Esophagus squamous epithelium (tissue), 5 donors: ENCODE results near the gene ARAP3. TPM values are rescaled to one million over a fixed set of nuclear protein-coding genes. Genes with fewer than 3 reads are reported as not detected.

Experiments
- DNase-seq: peaks from one replicate; lab custom pipeline; 2025; lab: John Stamatoyannopoulos, UW
- H3K27ac ChIP-seq, 4 donors: fragments of 200-600 bp; sonication (generic); one replicate each; pipeline ENCODE4 v1.5.1; 2016 to 2019; ENCODE audit warnings: mild to moderate bottlenecking in 1 of 4
- H3K27me3 ChIP-seq, 4 donors: fragments of 200-600 bp; sonication (generic); 1 replicate in 3 of 4; 2 replicates in 1 of 4; pipeline versions ENCODE4 v1.5.1 to v1.6.0; 2017 to 2021; ENCODE audit warnings: antibody characterized with exemption in 1 of 4
- H3K36me3 ChIP-seq, 3 donors: fragments of 200-600 bp; sonication (generic); one replicate each; pipeline ENCODE4 v1.5.1; 2016 to 2019
- H3K4me1 ChIP-seq, 3 donors: fragments of 200-600 bp; sonication (generic); one replicate each; pipeline ENCODE4 v1.5.1; 2017 to 2019
- H3K4me3 ChIP-seq, 4 donors: fragments of 200-600 bp; sonication (generic); 1 replicate in 3 of 4; 2 replicates in 1 of 4; pipeline ENCODE4 v1.5.1; 2016 to 2019; ENCODE audit warnings: mild to moderate bottlenecking in 2 of 4, moderate library complexity in 1 of 4
- H3K9me3 ChIP-seq, 3 donors: fragments of 200-600 bp; sonication (generic); one replicate each; pipeline ENCODE4 v1.5.1; 2016 to 2019
- POLR2A ChIP-seq, 4 donors: fragments of 450-650 bp; IDR thresholded peaks; one replicate each; pipeline ENCODE4 v1.6.1; 2017; ENCODE audit warnings: antibody characterized with exemption in 4 of 4, mild to moderate bottlenecking in 4 of 4, moderate library complexity in 3 of 4
- WGBS, 2 donors: methylation state at CpG; one replicate each; pipeline ENCODE4 v1.1.5; 2018; 5-methylcytosine and 5-hydroxymethylcytosine counted together
- intact Hi-C: fragments of 100-400 bp; cut with DNase I; formaldehyde crosslinking; loops from one replicate; pipeline ENCODE4 v1.15.0; 2022
- total RNA-seq, 4 donors: library from RNA; depleted of rRNA; stranded (reverse); fragments of >200 nt; gene quantifications; one replicate each; pipeline ENCODE4 v1.1.0, GENCODE V29; 2016
- TF ChIP-seq, protein P1 (sequence below), 6 experiments: fragments of 450-650 bp in 4 of 6; fragments of 200-600 bp in 2 of 6; sonication (generic) in 2 of 6; IDR thresholded peaks; one replicate each; pipeline ENCODE4 v1.5.1; 2016 to 2019; ENCODE audit warnings: antibody characterized with exemption in 6 of 6, mild to moderate bottlenecking in 4 of 6, moderate library complexity in 4 of 6
- donor health status: DM: yes; HTN: yes; CAD: no.

ARAP3 gene
- total RNA-seq, 4 donors from 2014 or later = 1.1 to 5.9 (median 2.4) TPM

- intact Hi-C loops = no loop called here
- H3K4me3 ChIP-seq = no peak overlapping the region
- TF ChIP-seq, protein P1, sequence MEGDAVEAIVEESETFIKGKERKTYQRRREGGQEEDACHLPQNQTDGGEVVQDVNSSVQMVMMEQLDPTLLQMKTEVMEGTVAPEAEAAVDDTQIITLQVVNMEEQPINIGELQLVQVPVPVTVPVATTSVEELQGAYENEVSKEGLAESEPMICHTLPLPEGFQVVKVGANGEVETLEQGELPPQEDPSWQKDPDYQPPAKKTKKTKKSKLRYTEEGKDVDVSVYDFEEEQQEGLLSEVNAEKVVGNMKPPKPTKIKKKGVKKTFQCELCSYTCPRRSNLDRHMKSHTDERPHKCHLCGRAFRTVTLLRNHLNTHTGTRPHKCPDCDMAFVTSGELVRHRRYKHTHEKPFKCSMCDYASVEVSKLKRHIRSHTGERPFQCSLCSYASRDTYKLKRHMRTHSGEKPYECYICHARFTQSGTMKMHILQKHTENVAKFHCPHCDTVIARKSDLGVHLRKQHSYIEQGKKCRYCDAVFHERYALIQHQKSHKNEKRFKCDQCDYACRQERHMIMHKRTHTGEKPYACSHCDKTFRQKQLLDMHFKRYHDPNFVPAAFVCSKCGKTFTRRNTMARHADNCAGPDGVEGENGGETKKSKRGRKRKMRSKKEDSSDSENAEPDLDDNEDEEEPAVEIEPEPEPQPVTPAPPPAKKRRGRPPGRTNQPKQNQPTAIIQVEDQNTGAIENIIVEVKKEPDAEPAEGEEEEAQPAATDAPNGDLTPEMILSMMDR (IDR thresholded peaks at IDR 0.05) = no peak
- no peak for TF ChIP-seq POLR2A (IDR thresholded peaks at IDR 0.05)
These were observed 32.1 kb downstream of the ARAP3 start for GRCh38 chr5:141649972-141650371.

GRCh38 chr5:141649056-141649688 is 32.9 kb downstream of the ARAP3 start:
- no peak for DNase-seq
- H3K36me3 ChIP-seq = peaks cover 0 to 49% (median 0%) of the 10 kb centered on the region in 3 donors
- no peak overlapping the region for H3K27ac ChIP-seq
- intact Hi-C loops = no loop called here
- 94 to 96% methylated on average over 11 to 12 of the region's 17 CpGs for WGBS, 2 donors
- H3K9me3 ChIP-seq = no peaks in the 10 kb centered on the region
- H3K27me3 ChIP-seq = no peaks in the 10 kb centered on the region
- H3K4me1 ChIP-seq = peaks cover 10 to 20% (median 13%) of the 10 kb centered on the region in 3 donors
- TF ChIP-seq, protein P1 (IDR thresholded peaks at IDR 0.05) = no peak
- no peak for TF ChIP-seq POLR2A (IDR thresholded peaks at IDR 0.05)
- no peak overlapping the region for H3K4me3 ChIP-seq

More at GRCh38 chr5:141649972-141650371, 32.1 kb downstream of the ARAP3 start:
- DNase-seq = no peak
- Histone ChIP-seq H3K27me3 (no peaks in the 10 kb centered on the region), H3K36me3 (peaks cover 0 to 41% (median 0%) of the 10 kb centered on the region in 3 donors), H3K4me1 (peaks cover 10 to 20% (median 13%) of the 10 kb centered on the region in 3 donors), H3K27ac (peak overlapping the region in 1 of 4 donors; percentile 84), H3K9me3 (no peaks in the 10 kb centered on the region)

GRCh38 chr5:141647851-141648250 is 34.2 kb downstream of the ARAP3 start:
- Histone ChIP-seq H3K9me3 (no peaks in the 10 kb centered on the region), H3K4me1 (peaks cover 10 to 20% (median 13%) of the 10 kb centered on the region in 3 donors), H3K27me3 (no peaks in the 10 kb centered on the region), H3K36me3 (peaks cover 0 to 55% (median 0%) of the 10 kb centered on the region in 3 donors), H3K27ac (no peak overlapping the region), H3K4me3 (no peak overlapping the region)
- DNase-seq = no peak
- 83 to 88% methylated on average over 1 to 2 of the region's 3 CpGs for whole genome bisulfite sequencing, 2 donors
- TF ChIP-seq, protein P1 (IDR thresholded peaks at IDR 0.05) = no peak
- no peak for TF ChIP-seq POLR2A (IDR thresholded peaks at IDR 0.05)
- intact Hi-C loops = no loop called here

DNA sequence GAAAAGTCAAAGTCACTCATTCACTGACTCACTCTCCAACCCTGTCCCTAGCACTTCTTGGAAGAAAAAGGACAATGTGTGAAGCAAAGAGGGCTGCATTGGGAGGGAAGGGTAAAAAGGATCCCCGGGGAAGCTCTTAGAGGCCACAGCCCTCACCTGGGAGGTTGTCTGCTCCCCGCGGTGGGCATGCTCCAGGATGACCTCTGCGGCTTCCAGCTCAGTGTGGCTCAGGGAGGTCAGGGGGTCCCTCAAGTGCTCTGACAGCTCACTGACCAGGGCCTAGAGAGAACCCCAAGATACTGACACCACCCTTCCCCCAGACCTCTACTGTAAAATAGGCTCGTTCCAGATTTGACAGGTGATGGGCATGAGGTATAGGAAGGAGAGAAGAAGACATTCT is 34.8 kb downstream of the ARAP3 start:
- no peak for TF ChIP-seq POLR2A (IDR thresholded peaks at IDR 0.05)
- TF ChIP-seq, protein P1 (IDR thresholded peaks at IDR 0.05) = no peak
- Histone ChIP-seq H3K4me3 (no peak overlapping the region), H3K36me3 (peaks cover 0 to 61% (median 0%) of the 10 kb centered on the region in 3 donors), H3K9me3 (no peaks in the 10 kb centered on the region), H3K4me1 (peaks cover 10 to 20% (median 13%) of the 10 kb centered on the region in 3 donors), H3K27me3 (no peaks in the 10 kb centered on the region), H3K27ac (no peak overlapping the region)
- 61 to 93% methylated on average over 2 to 3 of the region's 5 CpGs for WGBS, 2 donors
- intact Hi-C loops = no loop called here
- no peak for DNase-seq

DNA sequence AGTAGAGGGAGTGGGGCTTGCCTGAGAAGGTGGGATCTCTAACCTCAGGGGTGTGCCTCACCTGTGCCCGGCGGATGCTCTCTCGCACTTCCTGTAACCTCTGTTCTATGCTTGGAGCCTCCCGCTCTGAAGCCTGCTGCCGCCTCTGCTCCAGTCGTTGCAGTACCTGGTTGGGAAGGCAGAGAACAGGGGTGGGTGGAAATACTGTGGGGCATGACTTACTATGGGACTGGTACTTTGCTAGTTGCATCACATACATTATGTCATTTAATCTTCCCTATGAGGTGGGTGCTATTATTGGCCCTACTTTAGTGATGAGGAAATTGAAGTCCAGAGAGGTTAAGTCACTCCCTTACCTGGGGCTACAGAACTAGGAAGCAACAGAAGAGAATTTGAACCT is 36.0 kb downstream of the ARAP3 start:
- intact Hi-C loops = no loop called here

More for the DNA sequence above, 36.0 kb downstream of the ARAP3 start:
- peaks cover 0 to 72% (median 0%) of the 10 kb centered on the region in 3 donors for H3K36me3 ChIP-seq
- H3K9me3 ChIP-seq = no peaks in the 10 kb centered on the region
- 79 to 89% methylated on average over 3 to 6 of the region's 6 CpGs for WGBS, 2 donors
- H3K27ac ChIP-seq = no peak overlapping the region
- no peak for DNase-seq
- no peaks in the 10 kb centered on the region for H3K27me3 ChIP-seq
- TF ChIP-seq POLR2A (IDR thresholded peaks at IDR 0.05) = no peak
- TF ChIP-seq, protein P1 (IDR thresholded peaks at IDR 0.05) = no peak
- H3K4me1 ChIP-seq = peaks cover 6 to 10% (median 8%) of the 10 kb centered on the region in 3 donors
- no peak overlapping the region for H3K4me3 ChIP-seq
